Heart left ventricle (tissue), 16 donors: ENCODE measurements around the gene CLEC16A. TPM values are rescaled to one million over a fixed set of nuclear protein-coding genes. Genes with fewer than 3 reads are reported as not detected.

Experiments used
- ATAC-seq, 4 donors: fragments of 200-7000 bp; cut with Tn5 transposase; one replicate each; pipeline ENCODE4 v1.9.1; 2020 to 2022; ENCODE audit warnings: moderate library complexity in 4 of 4, mild to moderate bottlenecking in 3 of 4, moderate number of reproducible peaks in 1 of 4
- DNase-seq, 5 donors: peaks; one replicate each; pipeline ENCODE4 v3.0.0-alpha.2; 2020
- H3K27ac ChIP-seq, 12 donors: fragments of 200-600 bp; sonication (generic) in 4 of 12; one replicate each; pipeline versions ENCODE4 v1.5.0 to v1.8.0; 2016 to 2022; ENCODE audit warnings: mild to moderate bottlenecking in 2 of 12
- H3K27me3 ChIP-seq, 9 donors: fragments of 200-600 bp; sonication (generic) in 2 of 9; one replicate each; pipeline versions ENCODE4 v1.5.1 to v1.8.0; 2016 to 2022; ENCODE audit warnings: mild to moderate bottlenecking in 3 of 9
- H3K36me3 ChIP-seq, 9 donors: fragments of 200-600 bp; sonication (generic) in 2 of 9; one replicate each; pipeline versions ENCODE4 v1.5.0 to v1.8.0; 2018 to 2022; ENCODE audit warnings: mild to moderate bottlenecking in 2 of 9
- H3K4me1 ChIP-seq, 12 donors: fragments of 200-600 bp; sonication (generic) in 4 of 12; one replicate each; pipeline versions ENCODE4 v1.5.0 to v1.8.0; 2016 to 2022; ENCODE audit warnings: mild to moderate bottlenecking in 3 of 12
- H3K4me3 ChIP-seq, 12 donors: fragments of 200-600 bp; sonication (generic) in 4 of 12; one replicate each; pipeline versions ENCODE4 v1.5.0 to v1.8.0; 2017 to 2022; ENCODE audit warnings: mild to moderate bottlenecking in 9 of 12, moderate library complexity in 4 of 12
- H3K9me3 ChIP-seq, 12 donors: fragments of 200-600 bp; sonication (generic) in 4 of 12; one replicate each; pipeline versions ENCODE4 v1.5.0 to v1.8.0; 2016 to 2022; ENCODE audit warnings: mild to moderate bottlenecking in 1 of 12
- POLR2A ChIP-seq, 2 donors: fragments of 450-650 bp; IDR thresholded peaks; one replicate each; pipeline ENCODE4 v1.6.1; 2017; ENCODE audit warnings: antibody characterized with exemption in 2 of 2, mild to moderate bottlenecking in 2 of 2, moderate library complexity in 2 of 2
- WGBS, 4 donors: extraction: QIAGEN DNeasy Blood & Tissue Kit in 2 of 4; methylation state at CpG; one replicate each; pipeline versions ENCODE4 v1.1.5 to v1.1.7; 2013 to 2018; 5-methylcytosine and 5-hydroxymethylcytosine counted together
- intact Hi-C, 10 donors: fragments of 100-400 bp; cut with DNase I; formaldehyde crosslinking; loops; one replicate each; pipeline versions ENCODE4 v1.11.1 to v1.14.2; 2022
- polyA plus RNA-seq, 2 donors: library from polyadenylated mRNA; stranded (reverse); fragments of 200-250 nt; gene quantifications; one replicate each; pipeline ENCODE4 v1.2.3, GENCODE V29; 2013
- total RNA-seq, 9 donors: library from RNA; depleted of rRNA in 2 of 9; stranded (reverse); fragments of >200 nt in 2 of 9; fragmentation: NEBNext Ultra II Directional in 3 of 9; extraction: Animal tissue kit (Norgen Biotek cat#: 25700) in 3 of 9; gene quantifications; one replicate each; pipeline versions ENCODE4 v1.1.0 to v1.2.4, GENCODE V29; 2016 to 2023
- TF ChIP-seq, protein P1 (sequence below), 12 donors: fragments of 200-600 bp; sonication (generic) in 4 of 12; IDR thresholded peaks; one replicate each; pipeline versions ENCODE4 v1.5.0 to v1.8.0; 2018 to 2022; ENCODE audit warnings: antibody characterized with exemption in 12 of 12, mild to moderate bottlenecking in 5 of 12
- donor health status: ischemic (EF 13 %, LVEDD 7.1; RV severe dilation, severe dysfunction).
- donor health status: healthy with polysubstance abuse.
- donor health status: DM: no; HTN: yes; CAD: no.
- donor health status: DM: no; HTN: no; CAD: no.
- donor health status: ischemic (EF 25% LVEDD 6.9; RV normal size, moderate dysfunction).
- donor health status: ischemic (EF 25% LVEDD 5.7; RV mildly dilated, moderate dysfunction).
- donor health status: healthy.
- donor health status: DM: yes; HTN: yes; CAD: no.
- donor health status: ischemic (EF 35%, LVEDD 5.7; RV mildly dilated, moderate dysfunction).
- donor health status: nonischemic (EF 11% LVEDD 7.7; RV severe dilation, severe dysfunction).
- donor health status: DM: yes; HTN: yes; CAD: no.
- donor health status: PGD.
- donor health status: ischemic (EF 29% LVEDD 5.4; RV normal size, mild dysfunction).
- donor health status: nonischemic (EF 23%, LVEDD 6.1; RV moderate dilation, normal function).

Gene CLEC16A
- total and polyA plus RNA-seq, 11 donors: 13.8 to 41.1 (median 23.7) TPM

DNA sequence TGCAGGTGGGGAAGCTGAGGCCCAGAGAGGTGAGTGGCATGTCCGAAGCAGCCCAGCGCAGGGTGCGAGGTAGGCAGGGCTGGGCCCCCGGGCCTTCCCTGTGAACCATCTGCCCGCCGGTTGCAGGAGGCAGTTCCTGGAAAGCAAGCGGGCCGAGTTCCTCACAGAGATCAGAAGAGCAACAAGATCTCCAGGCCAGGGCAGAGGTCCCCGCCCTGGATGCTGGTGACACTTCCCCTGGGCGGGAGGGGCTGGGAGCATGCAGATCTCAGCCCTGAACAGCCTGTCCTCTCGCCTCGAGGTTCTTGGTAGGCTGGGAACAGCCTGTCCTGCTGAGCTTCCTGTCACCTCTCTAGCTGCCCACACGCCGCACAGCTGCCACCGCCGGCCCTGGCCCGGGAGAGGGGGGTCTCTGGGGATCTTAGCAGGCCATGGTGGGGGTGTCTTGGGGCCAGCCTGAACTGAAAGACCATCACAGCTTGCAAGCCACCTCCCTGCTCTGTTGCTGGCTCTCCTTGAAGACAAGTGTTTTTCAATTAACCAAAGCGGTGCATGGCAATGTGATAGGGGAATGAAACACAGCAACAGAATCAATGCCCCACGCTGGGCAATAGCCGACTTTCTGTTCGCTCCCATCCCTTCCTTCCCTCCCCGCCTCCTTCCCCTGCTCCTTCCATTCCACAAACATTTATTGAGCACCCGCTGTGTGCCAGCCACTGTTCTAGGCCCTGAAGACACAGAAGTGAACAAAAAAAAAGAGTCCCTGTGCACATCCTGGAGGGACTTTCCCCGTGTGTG is 279.9 kb downstream of the CLEC16A start:
- intact Hi-C loops: loop anchor here in 3 of 10 donors (2.0 to 10.0 kb wide), 3 partner anchors 33 to 49 kb away; partner anchors contain the start of gene SOCS1 (in 2 of the 3)
- Histone ChIP-seq H3K36me3 (no peaks in the 10 kb centered on the region), H3K27ac (peak overlapping the region in 6 of 12 donors; percentile 54 to 88 (median 75)), H3K4me3 (no peak overlapping the region), H3K4me1 (peaks cover 0 to 34% (median 10%) of the 10 kb centered on the region in 12 donors), H3K9me3 (no peaks in the 10 kb centered on the region), H3K27me3 (no peaks in the 10 kb centered on the region)
- peak; percentile 94 to 98 (median 96) for ATAC-seq
- DNase-seq: peak; percentile 33 to 90 (median 77)
- TF ChIP-seq, protein P1, sequence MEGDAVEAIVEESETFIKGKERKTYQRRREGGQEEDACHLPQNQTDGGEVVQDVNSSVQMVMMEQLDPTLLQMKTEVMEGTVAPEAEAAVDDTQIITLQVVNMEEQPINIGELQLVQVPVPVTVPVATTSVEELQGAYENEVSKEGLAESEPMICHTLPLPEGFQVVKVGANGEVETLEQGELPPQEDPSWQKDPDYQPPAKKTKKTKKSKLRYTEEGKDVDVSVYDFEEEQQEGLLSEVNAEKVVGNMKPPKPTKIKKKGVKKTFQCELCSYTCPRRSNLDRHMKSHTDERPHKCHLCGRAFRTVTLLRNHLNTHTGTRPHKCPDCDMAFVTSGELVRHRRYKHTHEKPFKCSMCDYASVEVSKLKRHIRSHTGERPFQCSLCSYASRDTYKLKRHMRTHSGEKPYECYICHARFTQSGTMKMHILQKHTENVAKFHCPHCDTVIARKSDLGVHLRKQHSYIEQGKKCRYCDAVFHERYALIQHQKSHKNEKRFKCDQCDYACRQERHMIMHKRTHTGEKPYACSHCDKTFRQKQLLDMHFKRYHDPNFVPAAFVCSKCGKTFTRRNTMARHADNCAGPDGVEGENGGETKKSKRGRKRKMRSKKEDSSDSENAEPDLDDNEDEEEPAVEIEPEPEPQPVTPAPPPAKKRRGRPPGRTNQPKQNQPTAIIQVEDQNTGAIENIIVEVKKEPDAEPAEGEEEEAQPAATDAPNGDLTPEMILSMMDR (IDR thresholded peaks at IDR 0.05): no peak
- TF ChIP-seq POLR2A (IDR thresholded peaks at IDR 0.05): no peak
- WGBS, 4 donors: 37 to 55% (median 51%) methylated on average over 22 to 24 of the region's 24 CpGs

DNA sequence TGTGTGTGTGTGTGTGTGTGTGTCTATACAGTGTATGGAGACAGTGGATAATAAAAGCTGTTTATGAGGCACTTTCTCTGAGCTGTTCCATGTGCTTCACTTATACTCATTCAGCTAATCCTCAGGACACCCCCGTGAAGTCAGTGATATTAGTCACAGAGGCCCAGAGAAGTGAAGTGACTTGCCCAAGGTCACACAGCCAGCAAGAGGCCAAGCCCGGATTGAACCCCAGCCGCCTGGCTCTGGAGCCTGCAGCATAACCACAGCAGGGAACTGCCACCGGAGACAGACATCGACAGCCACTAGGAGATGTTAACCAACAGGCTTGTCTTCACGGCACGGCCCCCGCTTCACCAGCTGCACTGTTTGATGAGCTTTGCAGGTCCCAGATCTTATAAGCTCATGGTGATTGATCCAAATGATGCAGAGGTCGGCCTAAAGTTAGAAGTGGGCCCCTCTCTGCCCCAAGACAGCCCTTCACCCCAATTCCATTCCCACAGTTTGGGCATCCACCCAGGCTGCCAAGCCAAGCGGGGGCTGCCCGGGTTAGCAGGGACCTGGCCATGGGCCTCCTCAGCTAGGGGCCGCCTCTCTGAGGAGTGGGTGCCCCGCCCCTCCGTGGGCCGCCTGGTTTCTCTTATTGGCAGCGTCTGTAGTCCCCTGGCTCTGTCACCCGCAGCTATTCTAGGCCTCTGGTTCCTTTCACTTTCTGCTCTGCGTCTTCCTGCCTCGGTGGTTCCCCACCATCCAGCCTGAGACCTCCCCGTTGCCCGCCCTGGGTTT is 280.7 kb downstream of the CLEC16A start:
- WGBS, 4 donors: 64 to 78% (median 65%) methylated on average over 14 to 21 of the region's 21 CpGs
- DNase-seq: peak in 2 of 5 donors; percentile 38 to 49
- Histone ChIP-seq H3K4me1 (peaks cover 0 to 32% (median 10%) of the 10 kb centered on the region in 12 donors), H3K9me3 (no peaks in the 10 kb centered on the region), H3K27me3 (no peaks in the 10 kb centered on the region), H3K27ac (peak overlapping the region in 6 of 12 donors; percentile 31 to 88 (median 75)), H3K4me3 (peak overlapping the region in 1 of 12 donors; percentile 28), H3K36me3 (no peaks in the 10 kb centered on the region)
- ATAC-seq: peak in 3 of 4 donors; percentile 5 to 49 (median 27)
- intact Hi-C loops: loop anchor here in 3 of 10 donors (2.0 to 10.0 kb wide), 3 partner anchors 32 to 50 kb away; partner anchors contain the start of gene SOCS1 (in 2 of the 3)
- TF ChIP-seq POLR2A (IDR thresholded peaks at IDR 0.05): no peak
- TF ChIP-seq, protein P1 (IDR thresholded peaks at IDR 0.05): no peak

DNA sequence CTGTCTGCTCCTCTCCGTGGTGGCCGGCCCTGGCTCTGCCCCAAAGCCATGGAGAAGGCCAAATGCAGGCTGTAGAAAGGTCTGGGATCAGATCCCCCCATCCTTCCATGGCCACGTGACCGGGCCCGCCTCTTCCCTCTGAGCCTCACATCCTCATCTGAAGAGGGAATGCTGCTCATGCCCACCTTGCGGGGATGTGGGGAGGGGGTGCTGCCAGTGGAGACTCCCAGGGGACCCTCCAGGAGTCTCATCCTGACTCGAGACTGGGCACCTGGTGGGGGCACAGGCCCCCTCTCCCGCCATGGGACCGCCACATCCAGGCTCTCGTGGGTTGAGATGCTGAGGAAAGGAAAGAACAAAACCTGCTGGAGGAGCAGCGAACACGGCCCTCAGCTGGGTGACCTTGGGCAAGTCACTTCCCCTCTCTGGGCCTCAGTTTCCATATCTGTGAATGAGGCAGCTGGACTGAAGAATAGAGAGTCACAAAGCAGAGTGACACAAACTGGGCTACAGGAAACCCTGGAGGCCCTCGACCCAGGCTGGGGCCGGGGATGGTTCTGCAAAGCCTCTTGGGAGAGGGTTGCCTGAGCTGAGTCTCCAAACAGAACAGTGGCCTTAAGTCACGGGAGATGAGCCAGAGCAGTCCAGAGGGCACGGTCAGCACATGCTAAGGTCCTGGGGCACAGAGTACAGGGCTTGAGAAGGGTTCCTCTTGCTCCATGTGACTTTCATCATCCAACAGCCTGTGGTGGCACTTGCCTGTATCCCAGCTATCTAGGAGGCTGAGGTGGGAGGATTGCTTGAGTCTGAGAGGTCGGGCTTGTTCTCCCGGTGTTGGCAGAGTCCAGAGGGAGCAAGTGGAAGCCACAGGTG is 281.5 kb downstream of the CLEC16A start:
- H3K4me3 ChIP-seq: peak overlapping the region in 1 of 12 donors; percentile 28
- TF ChIP-seq, protein P1 (IDR thresholded peaks at IDR 0.05): no peak
- TF ChIP-seq POLR2A (IDR thresholded peaks at IDR 0.05): no peak
- ATAC-seq: no peak
- H3K9me3 ChIP-seq: no peaks in the 10 kb centered on the region
- peaks cover 0 to 32% (median 10%) of the 10 kb centered on the region in 12 donors for H3K4me1 ChIP-seq
- 78 to 83% (median 82%) methylated on average over 17 to 18 of the region's 18 CpGs for WGBS, 4 donors
- intact Hi-C loops: loop anchor here in 2 of 10 donors (2.0 to 10.0 kb wide), 2 partner anchors 31 to 51 kb away; partner anchors contain the start of gene SOCS1 (in 1 of the 2)
- no peak for DNase-seq
- H3K27me3 ChIP-seq: no peaks in the 10 kb centered on the region
- peak overlapping the region in 3 of 12 donors; percentile 31 to 88 (median 74) for H3K27ac ChIP-seq
- H3K36me3 ChIP-seq: no peaks in the 10 kb centered on the region
